Fibroblast of lung (primary cell): Measurements from ENCODE around the gene MKRN2.

Experiments used
- EZH2 ChIP-seq: IDR thresholded peaks from 2 replicates; pipeline ENCODE4 v1.5.1; 2012; ENCODE audit warnings: low read length, control low read depth, mild to moderate bottlenecking; ENCODE audit errors: missing control alignments
- TF ChIP-seq, protein P1 (sequence below), 2 donors: IDR thresholded peaks in 1 of 2; conservative IDR thresholded peaks in 1 of 2; 1 replicate in 1 of 2; 2 replicates in 1 of 2; pipeline ENCODE4 v1.5.1; 2011 to 2012; ENCODE audit warnings: low read length in 2 of 2, control low read depth in 1 of 2, inconsistent platforms in 1 of 2, low read depth in 1 of 2, mild to moderate bottlenecking in 1 of 2

DNA sequence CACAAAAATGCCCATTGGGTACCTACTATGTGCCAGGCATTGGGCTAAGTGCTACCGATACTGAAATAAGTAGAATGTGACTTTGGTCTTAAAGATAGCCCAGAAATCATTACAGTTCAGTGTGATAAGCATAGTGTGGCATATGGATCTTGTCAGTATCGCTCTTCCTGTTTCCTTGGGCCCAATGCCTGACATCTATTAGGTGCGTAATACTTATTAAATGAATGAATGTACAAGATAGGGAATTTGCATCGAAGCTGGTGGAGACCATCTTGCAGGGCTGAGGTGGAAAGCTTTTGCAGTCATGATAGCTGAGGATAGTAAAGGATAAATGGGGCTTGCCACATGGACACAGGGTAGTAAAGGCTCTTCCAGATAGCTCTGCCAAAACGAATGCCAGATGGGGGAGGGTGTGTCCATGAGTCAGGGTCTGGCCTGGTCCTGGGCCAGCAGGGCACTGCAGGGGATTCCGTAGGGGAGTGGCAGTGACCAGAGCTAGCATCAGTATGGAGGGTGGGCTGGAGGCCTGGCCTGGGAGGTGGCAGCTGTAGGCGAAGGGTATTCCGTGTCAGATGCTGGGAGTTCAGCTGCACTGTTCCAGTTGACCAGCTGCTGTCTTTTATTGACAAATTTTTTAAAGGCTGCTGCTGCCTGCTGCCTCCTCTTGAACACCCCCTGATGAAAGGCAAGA is 49.2 kb upstream of the MKRN2 start:
- no peak for TF ChIP-seq EZH2
- TF ChIP-seq, protein P1, sequence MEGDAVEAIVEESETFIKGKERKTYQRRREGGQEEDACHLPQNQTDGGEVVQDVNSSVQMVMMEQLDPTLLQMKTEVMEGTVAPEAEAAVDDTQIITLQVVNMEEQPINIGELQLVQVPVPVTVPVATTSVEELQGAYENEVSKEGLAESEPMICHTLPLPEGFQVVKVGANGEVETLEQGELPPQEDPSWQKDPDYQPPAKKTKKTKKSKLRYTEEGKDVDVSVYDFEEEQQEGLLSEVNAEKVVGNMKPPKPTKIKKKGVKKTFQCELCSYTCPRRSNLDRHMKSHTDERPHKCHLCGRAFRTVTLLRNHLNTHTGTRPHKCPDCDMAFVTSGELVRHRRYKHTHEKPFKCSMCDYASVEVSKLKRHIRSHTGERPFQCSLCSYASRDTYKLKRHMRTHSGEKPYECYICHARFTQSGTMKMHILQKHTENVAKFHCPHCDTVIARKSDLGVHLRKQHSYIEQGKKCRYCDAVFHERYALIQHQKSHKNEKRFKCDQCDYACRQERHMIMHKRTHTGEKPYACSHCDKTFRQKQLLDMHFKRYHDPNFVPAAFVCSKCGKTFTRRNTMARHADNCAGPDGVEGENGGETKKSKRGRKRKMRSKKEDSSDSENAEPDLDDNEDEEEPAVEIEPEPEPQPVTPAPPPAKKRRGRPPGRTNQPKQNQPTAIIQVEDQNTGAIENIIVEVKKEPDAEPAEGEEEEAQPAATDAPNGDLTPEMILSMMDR (conservative IDR thresholded peaks at IDR 0.05 in 1 of 2, IDR thresholded peaks at IDR 0.05 in 1 of 2; ENCODE audit: low read depth in 1 of 2, low read length in 2 of 2), result no peak
